CD4-positive, CD25-positive, alpha-beta regulatory T cell (primary cell): Measurements from ENCODE around the gene ITFG1. TPM values are rescaled to one million over a fixed set of nuclear protein-coding genes. Genes with fewer than 3 reads are reported as not detected.
A peak's percentile ranks its signal among the peaks of the same experiment; 100 is the strongest.

ENCODE experiments used
- ATAC-seq, 2 donors: fragments of 150-1000 bp; cut with Tn5 transposase; one replicate each; pipeline ENCODE4 v1.10.0; 2021; ENCODE audit warnings: low read depth in 2 of 2, moderate number of reproducible peaks in 2 of 2, moderate library complexity in 1 of 2
- DNase-seq, 3 donors: peaks; one replicate each; pipeline versions ENCODE4 v3.0.0 to v3.0.0-alpha.2; 2012 to 2022; ENCODE audit warnings: mixed read lengths in 1 of 3
- H3K27ac ChIP-seq: one replicate; pipeline ENCODE4 v1.7.0; 2013; ENCODE audit warnings: mild to moderate bottlenecking, low read length; ENCODE audit not compliant: insufficient read depth, poor library complexity, severe bottlenecking
- H3K27me3 ChIP-seq: one replicate; pipeline ENCODE4 v1.7.0; 2013; ENCODE audit warnings: low read length; ENCODE audit not compliant: control insufficient read depth, insufficient read depth
- H3K36me3 ChIP-seq: one replicate; pipeline ENCODE4 v1.7.0; 2013; ENCODE audit warnings: mild to moderate bottlenecking, low read length, moderate library complexity; ENCODE audit not compliant: control insufficient read depth, insufficient read depth
- H3K4me1 ChIP-seq: 2 replicates; pipeline ENCODE4 v1.7.0; 2013; ENCODE audit warnings: mild to moderate bottlenecking, low read length; ENCODE audit not compliant: insufficient read depth, control insufficient read depth, poor library complexity, severe bottlenecking
- H3K4me3 ChIP-seq: one replicate; pipeline ENCODE4 v1.7.0; 2013; ENCODE audit warnings: low read depth, mild to moderate bottlenecking, low read length, moderate library complexity
- H3K9me3 ChIP-seq, 2 experiments: 1 replicate in 1 of 2; 2 replicates in 1 of 2; pipeline ENCODE4 v1.7.0; 2013; ENCODE audit warnings: low read length in 2 of 2, mild to moderate bottlenecking in 1 of 2, moderate library complexity in 1 of 2; ENCODE audit not compliant: control insufficient read depth in 2 of 2
- H3K27ac Mint-ChIP-seq, 3 donors: one replicate each; pipeline ENCODE4 v1.8.0; 2020 to 2022; ENCODE audit warnings: mild to moderate bottlenecking in 3 of 3, mixed read lengths in 3 of 3, moderate library complexity in 2 of 3
- H3K27me3 Mint-ChIP-seq: one replicate; pipeline ENCODE4 v1.8.0; 2022; ENCODE audit warnings: mild to moderate bottlenecking, mixed read lengths
- H3K36me3 Mint-ChIP-seq: one replicate; pipeline ENCODE4 v1.8.0; 2020; ENCODE audit warnings: mixed read lengths
- H3K4me1 Mint-ChIP-seq, 4 donors: one replicate each; pipeline ENCODE4 v1.8.0; 2020 to 2022; ENCODE audit warnings: mixed read lengths in 4 of 4, mild to moderate bottlenecking in 1 of 4
- H3K4me3 Mint-ChIP-seq, 4 donors: one replicate each; pipeline ENCODE4 v1.8.0; 2020 to 2022; ENCODE audit warnings: mild to moderate bottlenecking in 4 of 4, mixed read lengths in 4 of 4, moderate library complexity in 3 of 4
- H3K9me3 Mint-ChIP-seq, 7 donors: one replicate each; pipeline ENCODE4 v1.8.0; 2020 to 2022; ENCODE audit warnings: mixed read lengths in 7 of 7, mild to moderate bottlenecking in 3 of 7, moderate library complexity in 2 of 7
- polyA plus RNA-seq, 4 donors: library from polyadenylated mRNA; unstranded; fragments of 300-500 nt; fragmentation: Illumina TruSeq; gene quantifications; one replicate each; pipeline ENCODE4 v1.2.3, GENCODE V29; 2021
- total RNA-seq: library from RNA; stranded (reverse); gene quantifications from one replicate; pipeline ENCODE4 v1.2.3, GENCODE V29; 2022

ITFG1 gene
- total RNA-seq (35.9 TPM), polyA plus RNA-seq (10 to 100 TPM; 30.1 to 47.6 (median 38.1) TPM)

GRCh38 chr16:47460711-47461597 is at the start of gene ITFG1, which contains the start of gene PHKB:
ITFG1 (minus strand) TSS chr16:47461063; CDS start chr16:47461045, 18 bp downstream.
PHKB (plus strand) TSS chr16:47461331; CDS start chr16:47461351, 20 bp downstream.
- Mint-ChIP-seq H3K36me3 (peaks cover 21% of the 10 kb centered on the region), H3K4me1 (peaks cover 48 to 80% (median 65%) of the 10 kb centered on the region in 4 donors), H3K27ac (peak within 1 kb of the TSS; percentile 96 to 99 (median 97)), H3K4me3 (peak within 1 kb of the TSS; percentile 91 to 99 (median 94)), H3K9me3 (no peaks in the 10 kb centered on the region), H3K27me3 (no peaks in the 10 kb centered on the region)
- H3K4me3 ChIP-seq = peak within 1 kb of the TSS; percentile 96
- DNase-seq (peak; percentile 94 to 98 (median 97)), ATAC-seq (peak; percentile 96 to 97)
- peaks cover 58% of the 10 kb centered on the region for H3K4me1 ChIP-seq
- H3K36me3 ChIP-seq = peaks cover 10% of the 10 kb centered on the region
- no peaks in the 10 kb centered on the region for H3K27me3 ChIP-seq
- H3K9me3 ChIP-seq = no peaks in the 10 kb centered on the region
- peak within 1 kb of the TSS; percentile 89 for H3K27ac ChIP-seq

GRCh38 chr16:47507701-47508100 is 46.8 kb upstream of the ITFG1 start:
- H3K4me1 ChIP-seq = no peaks in the 10 kb centered on the region
- H3K9me3 ChIP-seq = no peaks in the 10 kb centered on the region
- no peaks in the 10 kb centered on the region for H3K27me3 ChIP-seq
- H3K27ac Mint-ChIP-seq = peak overlapping the region in 2 of 3 donors; percentile 8 to 56
- peaks cover 7 to 22% (median 15%) of the 10 kb centered on the region in 4 donors for H3K4me1 Mint-ChIP-seq
- H3K9me3 Mint-ChIP-seq = no peaks in the 10 kb centered on the region
- no peak for DNase-seq
- H3K4me3 ChIP-seq = no peak overlapping the region
- no peaks in the 10 kb centered on the region for H3K27me3 Mint-ChIP-seq
- H3K36me3 ChIP-seq = peaks cover 52% of the 10 kb centered on the region
- no peak for ATAC-seq
- peaks cover 56% of the 10 kb centered on the region for H3K36me3 Mint-ChIP-seq
- H3K4me3 Mint-ChIP-seq = no peak overlapping the region
- H3K27ac ChIP-seq = no peak overlapping the region

DNA sequence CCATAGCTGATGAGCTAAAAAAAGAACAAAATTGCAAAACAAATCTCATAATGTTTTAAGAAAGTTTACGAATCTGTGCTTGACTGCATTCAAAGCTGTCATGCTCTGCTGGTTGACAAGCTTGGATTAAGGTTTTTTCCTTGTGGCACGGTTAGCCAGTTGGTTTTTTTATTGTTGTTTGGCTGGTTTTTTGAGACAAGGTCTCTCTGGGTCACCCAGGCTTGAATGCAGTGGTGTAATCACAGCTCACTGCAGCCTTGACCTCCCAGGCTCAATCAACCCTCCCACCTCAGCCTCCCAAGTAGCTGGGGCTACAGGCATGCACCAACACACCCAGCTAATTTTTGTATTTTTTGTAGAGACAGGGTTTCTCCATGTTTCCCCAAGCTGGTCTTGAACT is 45.9 kb upstream of the ITFG1 start:
- Histone ChIP-seq H3K27me3 (no peaks in the 10 kb centered on the region), H3K27ac (no peak overlapping the region), H3K4me3 (no peak overlapping the region), H3K9me3 (no peaks in the 10 kb centered on the region), H3K4me1 (no peaks in the 10 kb centered on the region), H3K36me3 (peaks cover 54% of the 10 kb centered on the region)
- Mint-ChIP-seq H3K27me3 (no peaks in the 10 kb centered on the region), H3K9me3 (no peaks in the 10 kb centered on the region), H3K4me1 (peaks cover 8 to 22% (median 15%) of the 10 kb centered on the region in 4 donors), H3K4me3 (no peak overlapping the region), H3K36me3 (peaks cover 52% of the 10 kb centered on the region), H3K27ac (no peak overlapping the region)
- no peak for DNase-seq
- no peak for ATAC-seq

- Mint-ChIP-seq H3K36me3 (peaks cover 52% of the 10 kb centered on the region), H3K27me3 (no peaks in the 10 kb centered on the region), H3K4me3 (no peak overlapping the region), H3K9me3 (no peaks in the 10 kb centered on the region), H3K27ac (no peak overlapping the region), H3K4me1 (peaks cover 9 to 16% (median 12%) of the 10 kb centered on the region in 4 donors)
- Histone ChIP-seq H3K4me3 (no peak overlapping the region), H3K36me3 (peaks cover 61% of the 10 kb centered on the region), H3K9me3 (no peaks in the 10 kb centered on the region), H3K27me3 (no peaks in the 10 kb centered on the region), H3K4me1 (no peaks in the 10 kb centered on the region), H3K27ac (no peak overlapping the region)
- no peak for DNase-seq
- no peak for ATAC-seq
These were observed 43.7 kb upstream of the ITFG1 start for GRCh38 chr16:47504599-47504998.

- ATAC-seq (no peak), DNase-seq (no peak)
- H3K36me3 ChIP-seq = peaks cover 64% of the 10 kb centered on the region
- Mint-ChIP-seq H3K4me1 (peaks cover 11 to 12% (median 11%) of the 10 kb centered on the region in 4 donors), H3K27ac (no peak overlapping the region), H3K4me3 (no peak overlapping the region), H3K9me3 (no peaks in the 10 kb centered on the region), H3K36me3 (peaks cover 56% of the 10 kb centered on the region), H3K27me3 (no peaks in the 10 kb centered on the region)
- H3K4me1 ChIP-seq = no peaks in the 10 kb centered on the region
- no peak overlapping the region for H3K27ac ChIP-seq
- no peaks in the 10 kb centered on the region for H3K27me3 ChIP-seq
- no peaks in the 10 kb centered on the region for H3K9me3 ChIP-seq
- H3K4me3 ChIP-seq = no peak overlapping the region
These were observed 43.1 kb upstream of the ITFG1 start for GRCh38 chr16:47503936-47504335.

- Mint-ChIP-seq H3K4me1 (peaks cover 5 to 32% (median 12%) of the 10 kb centered on the region in 4 donors), H3K27me3 (no peaks in the 10 kb centered on the region), H3K36me3 (peaks cover 48% of the 10 kb centered on the region), H3K4me3 (no peak overlapping the region), H3K9me3 (no peaks in the 10 kb centered on the region), H3K27ac (no peak overlapping the region)
- Histone ChIP-seq H3K36me3 (peaks cover 61% of the 10 kb centered on the region), H3K4me3 (no peak overlapping the region), H3K4me1 (no peaks in the 10 kb centered on the region), H3K9me3 (no peaks in the 10 kb centered on the region), H3K27ac (no peak overlapping the region), H3K27me3 (no peaks in the 10 kb centered on the region)
- ATAC-seq = no peak
- no peak for DNase-seq
These were observed 38.9 kb upstream of the ITFG1 start for GRCh38 chr16:47499700-47500264.

DNA sequence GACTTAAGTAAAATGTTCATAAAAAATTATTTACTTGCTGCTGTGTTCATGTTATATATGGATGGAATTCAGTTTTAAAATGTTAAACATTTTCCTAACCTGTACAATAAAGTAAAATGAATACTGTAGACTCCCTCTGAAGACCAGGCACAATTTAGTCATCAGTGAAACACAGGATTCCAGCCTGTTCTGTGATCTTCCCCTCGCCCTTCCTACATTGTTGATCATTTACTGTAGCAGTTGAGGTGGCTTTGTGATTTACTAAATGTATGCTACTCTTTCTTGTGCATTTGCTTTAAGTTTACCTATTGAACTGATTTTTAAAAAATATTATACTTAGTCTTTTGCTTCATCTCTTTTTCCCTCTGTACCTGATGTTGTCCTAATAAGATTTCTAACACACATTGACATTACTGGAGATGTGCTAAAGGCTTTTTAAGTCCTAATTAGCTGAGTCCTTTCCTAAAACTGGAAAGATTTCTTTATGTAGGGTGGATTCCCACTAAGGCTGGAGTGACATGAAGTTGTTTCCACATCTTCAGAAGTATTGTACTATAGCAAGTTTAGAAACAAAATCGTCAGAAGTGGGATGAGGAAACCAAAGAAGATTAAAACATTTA is 38.3 kb upstream of the ITFG1 start:
- DNase-seq (no peak), ATAC-seq (no peak)
- peaks cover 5 to 38% (median 18%) of the 10 kb centered on the region in 4 donors for H3K4me1 Mint-ChIP-seq
- no peaks in the 10 kb centered on the region for H3K9me3 ChIP-seq
- H3K27ac Mint-ChIP-seq = no peak overlapping the region
- peaks cover 4% of the 10 kb centered on the region for H3K4me1 ChIP-seq
- no peak overlapping the region for H3K4me3 ChIP-seq
- H3K27ac ChIP-seq = no peak overlapping the region
- peaks cover 42% of the 10 kb centered on the region for H3K36me3 Mint-ChIP-seq
- no peak overlapping the region for H3K4me3 Mint-ChIP-seq
- no peaks in the 10 kb centered on the region for H3K9me3 Mint-ChIP-seq
- H3K36me3 ChIP-seq = peaks cover 55% of the 10 kb centered on the region
- no peaks in the 10 kb centered on the region for H3K27me3 ChIP-seq
- H3K27me3 Mint-ChIP-seq = no peaks in the 10 kb centered on the region
